Right ventricle myocardium inferior (tissue), 1 donor: Measurements from ENCODE around the gene GATA3. TPM values are rescaled to one million over a fixed set of nuclear protein-coding genes. Genes with fewer than 3 reads are reported as not detected.

Experiments
- ATAC-seq: fragments of 200-7000 bp; cut with Tn5 transposase; one replicate; pipeline ENCODE4 v1.9.1; 2020; ENCODE audit warnings: mild to moderate bottlenecking, moderate library complexity
- DNase-seq: peaks from one replicate; pipeline ENCODE4 v3.0.0; 2021; ENCODE audit errors: missing footprints
- intact Hi-C: fragments of 100-400 bp; cut with DNase I; formaldehyde crosslinking; loops from one replicate; pipeline ENCODE4 v1.11.0; 2022
- total RNA-seq: library from RNA; stranded (reverse); fragmentation: NEBNext Ultra II Directional; extraction: Animal tissue kit (Norgen Biotek cat#: 25700); gene quantifications from one replicate; pipeline ENCODE4 v1.2.1, GENCODE V29; 2021
- donor health status: DM: no; HTN: yes; CAD: no; lungs with severe emphysema.

Gene GATA3
- total RNA-seq, 1 donor from 2014 or later: 1.3 TPM

DNA sequence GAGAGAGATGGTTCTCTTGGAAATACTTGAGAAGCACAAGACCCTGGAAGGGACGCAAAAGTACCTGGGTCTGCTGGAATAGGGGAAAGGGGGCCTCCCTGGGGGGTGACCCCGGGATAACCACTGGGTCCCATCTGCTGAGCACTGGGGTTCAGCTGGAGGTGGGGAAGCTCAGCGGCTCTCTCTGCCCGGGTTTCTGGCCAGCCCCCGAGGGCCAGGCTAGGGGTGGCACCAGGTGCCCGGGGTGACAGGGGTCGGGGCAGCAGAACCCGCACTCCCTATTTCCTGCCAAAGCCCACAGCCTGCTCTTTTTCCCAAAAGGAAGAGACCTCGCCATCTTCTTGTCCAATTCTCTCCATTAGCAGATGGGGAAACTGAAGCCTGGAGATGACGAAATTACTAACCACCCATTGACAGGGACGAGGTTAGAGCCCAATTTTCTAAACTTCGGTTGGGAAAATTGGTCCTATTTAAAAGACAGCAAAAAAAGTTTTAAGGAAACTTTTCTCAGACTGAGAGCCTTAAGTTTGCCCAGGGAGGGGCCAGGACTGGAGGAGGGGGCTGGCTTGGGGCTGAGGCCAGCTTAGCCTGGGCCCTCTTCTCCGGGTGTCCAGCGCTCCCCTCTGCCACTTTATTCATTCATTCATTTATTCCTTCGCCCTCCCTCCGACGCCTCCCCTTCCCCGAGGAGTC lies 17.8 kb upstream of the GATA3 start:
- ATAC-seq: no peak
- intact Hi-C loops: no loop called here
- no peak for DNase-seq

DNA sequence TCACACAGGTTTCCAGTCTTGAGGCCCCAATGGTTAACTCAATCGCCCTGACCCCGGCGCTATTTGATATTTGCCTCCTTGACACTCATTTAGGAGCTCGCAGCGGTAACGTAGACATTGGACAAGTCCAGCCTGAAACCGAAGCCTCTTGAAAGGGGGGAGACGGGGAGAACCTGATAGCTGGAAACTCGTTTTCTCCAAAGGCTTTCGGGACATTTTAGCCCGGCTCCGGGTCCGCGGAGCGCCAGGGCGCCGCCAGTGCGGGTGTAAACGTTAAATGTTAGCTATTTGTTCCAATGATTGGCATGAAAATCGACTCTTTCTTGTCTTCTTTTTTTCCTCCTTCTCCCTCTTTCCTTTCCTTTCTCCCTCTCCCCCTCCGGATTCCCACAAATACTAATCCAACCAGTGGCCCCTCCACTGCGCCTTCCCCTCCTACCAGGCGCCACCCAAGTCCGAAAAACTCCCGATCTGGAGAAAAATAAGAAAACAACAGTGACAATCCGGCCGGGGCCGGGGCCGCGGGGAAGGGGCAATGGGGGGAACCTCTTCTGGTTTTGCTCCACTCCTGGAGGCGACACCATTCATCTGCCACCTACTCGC lies 17.2 kb upstream of the GATA3 start:
- intact Hi-C loops: no loop called here
- ATAC-seq (no peak), DNase-seq (no peak)

DNA sequence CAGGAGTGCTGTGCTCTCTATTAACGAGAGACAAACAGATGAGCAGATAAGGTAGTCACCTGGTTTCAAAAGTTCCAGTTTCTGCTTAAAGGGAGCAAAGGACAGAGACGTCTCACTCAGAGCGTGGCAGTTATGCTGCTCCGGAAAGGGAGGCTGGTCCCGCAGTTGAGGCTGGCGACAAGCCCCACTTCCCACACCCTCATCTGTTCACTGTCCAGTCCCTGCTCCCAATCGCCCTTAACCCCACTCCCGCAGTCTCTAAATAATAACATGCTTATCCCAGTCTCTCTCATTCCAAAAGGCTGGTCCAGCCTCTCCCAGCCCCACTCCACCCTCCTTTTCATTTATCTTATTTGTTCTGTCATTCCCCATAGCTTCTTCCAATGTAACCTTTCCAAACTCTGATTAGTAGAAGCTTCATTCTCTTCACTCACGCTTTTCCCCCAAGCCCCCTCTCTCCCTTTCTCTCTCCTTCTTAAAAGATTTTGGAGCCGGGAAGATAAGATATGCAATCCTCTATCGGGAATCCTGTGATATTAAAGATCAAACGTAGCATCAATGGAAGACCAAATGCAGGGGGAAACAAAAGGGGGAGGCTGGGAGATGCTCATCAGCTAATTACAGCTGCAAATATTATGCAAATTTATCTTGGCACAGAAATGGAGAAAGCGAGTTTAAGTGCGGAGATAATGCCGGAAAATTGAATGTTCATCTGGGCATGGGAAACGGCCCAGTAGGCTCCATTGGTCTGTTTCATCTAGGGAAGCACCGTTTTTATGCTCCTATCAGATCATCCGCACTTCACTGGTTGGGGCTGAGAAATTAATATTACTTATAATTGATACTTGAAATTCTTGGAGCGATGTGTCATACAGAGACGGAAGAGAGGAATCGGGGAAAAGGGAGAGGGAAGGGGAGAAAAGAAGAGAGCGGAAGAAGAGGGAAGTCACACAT lies 16.3 kb upstream of the GATA3 start:
- intact Hi-C loops: no loop called here
- DNase-seq (no peak), ATAC-seq (no peak)

DNA sequence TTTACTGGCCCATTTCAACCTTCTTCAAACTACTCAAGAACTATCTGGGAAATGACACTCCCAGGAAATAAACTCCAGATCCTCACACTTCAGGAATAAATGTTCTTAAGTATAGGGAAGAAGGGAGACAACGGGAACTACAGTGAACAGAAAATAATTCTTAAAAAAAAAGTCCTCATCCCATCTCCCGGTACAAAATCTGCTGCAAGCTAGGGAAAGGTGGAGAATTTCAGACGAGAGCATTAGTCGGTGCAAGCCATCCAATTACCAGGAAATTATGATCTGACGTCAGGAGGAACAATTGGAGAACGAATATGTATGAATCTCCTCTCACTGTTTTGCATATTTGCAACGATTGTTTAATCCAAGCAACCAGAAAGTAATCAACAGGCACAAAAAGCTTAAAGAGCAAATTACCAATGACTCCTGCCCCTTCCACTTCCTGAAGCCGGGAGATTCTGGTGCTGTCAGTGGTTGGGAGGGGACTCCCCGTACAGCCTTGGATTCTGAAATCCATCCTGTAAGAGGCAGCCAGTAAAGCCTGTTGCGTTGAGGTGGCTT lies 15.1 kb upstream of the GATA3 start:
- DNase-seq (no peak), ATAC-seq (no peak)
- intact Hi-C loops: no loop called here

DNA sequence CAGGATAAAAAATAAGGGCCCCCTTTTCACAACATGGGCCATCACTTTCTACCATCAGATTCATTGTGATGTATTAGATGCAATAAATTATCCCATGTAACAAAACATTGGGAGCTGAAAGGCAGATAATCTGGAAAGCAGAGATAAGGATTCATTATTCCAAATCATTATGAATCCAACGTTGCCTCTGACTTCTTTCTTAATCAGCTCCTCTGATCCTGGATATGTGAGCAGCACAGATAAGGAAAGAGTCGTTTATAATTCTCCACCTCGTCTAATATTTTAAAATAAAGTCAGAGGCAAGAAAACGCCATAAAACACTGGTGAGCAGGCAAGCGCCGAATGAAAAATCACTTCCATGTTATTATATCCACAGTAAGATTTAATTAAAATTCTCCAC lies 13.8 kb upstream of the GATA3 start:
- intact Hi-C loops: no loop called here
- ATAC-seq: no peak
- DNase-seq: no peak

DNA sequence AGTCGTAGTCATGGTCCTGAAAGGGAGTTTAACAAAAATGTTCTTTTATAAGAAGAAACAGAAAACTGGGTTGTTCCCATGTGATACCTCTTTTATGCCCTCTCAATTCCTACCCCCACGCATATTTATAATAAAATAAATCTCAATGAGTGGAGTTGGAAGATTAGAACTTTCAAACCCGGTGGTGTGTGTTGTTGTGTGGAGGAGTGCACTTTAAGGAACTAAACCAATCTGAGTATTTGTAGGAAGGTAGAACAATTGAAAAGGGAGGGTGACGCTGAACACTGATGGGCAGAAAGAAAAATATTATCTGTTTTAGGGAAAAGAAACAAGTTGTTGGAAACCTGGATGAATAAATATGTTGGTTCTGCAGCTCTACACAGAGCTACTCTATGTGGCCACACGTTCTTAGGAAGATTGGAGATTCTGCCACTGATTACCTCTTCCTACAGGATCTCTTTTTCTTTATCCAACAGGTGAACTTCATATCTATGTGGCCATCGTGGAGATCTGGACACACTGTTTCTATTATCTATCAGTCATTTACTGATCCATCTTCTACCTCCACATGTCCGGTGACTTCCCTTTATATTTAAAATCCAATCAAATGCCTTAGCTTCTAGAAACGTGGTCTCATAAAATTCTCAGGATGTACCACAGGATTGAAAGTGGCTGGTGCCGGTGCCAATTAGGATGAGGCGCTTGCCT lies 13.1 kb upstream of the GATA3 start:
- intact Hi-C loops: no loop called here
- no peak for DNase-seq
- no peak for ATAC-seq

DNA sequence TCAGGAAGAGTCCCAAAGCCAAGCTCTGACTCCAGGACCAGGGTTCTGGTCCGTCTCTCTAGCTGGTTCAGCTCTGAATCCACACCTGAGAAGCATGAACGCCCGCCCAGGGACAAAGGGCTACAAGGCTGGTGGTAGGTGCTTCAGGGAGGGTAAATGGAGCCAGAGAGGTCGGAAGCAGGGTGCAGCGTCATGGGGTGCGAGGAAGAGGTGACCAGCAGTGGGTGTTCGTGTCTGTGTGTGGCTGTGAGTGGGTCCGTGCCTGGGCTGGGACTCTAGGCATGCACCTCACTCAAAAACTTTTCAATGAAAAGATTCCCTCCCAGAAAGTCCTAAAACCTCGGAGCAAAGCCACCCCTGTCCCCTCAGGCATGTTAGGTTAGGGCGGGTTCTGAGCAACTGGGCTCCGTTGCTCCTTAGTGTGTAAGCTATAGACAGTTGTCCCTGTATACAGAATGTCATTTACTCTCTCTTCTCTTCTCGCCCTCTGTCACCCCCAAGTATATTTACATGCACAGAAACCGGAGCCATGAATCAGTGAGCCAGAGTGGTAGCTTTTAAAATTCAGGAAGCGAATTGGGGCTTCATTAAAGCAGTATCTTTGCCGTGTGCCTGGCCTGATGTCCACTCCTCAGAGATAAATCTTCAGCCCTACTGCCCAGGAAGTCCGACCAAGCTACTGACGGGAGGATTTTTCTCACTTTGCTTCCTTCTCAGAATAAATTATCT lies 12.3 kb upstream of the GATA3 start:
- ATAC-seq (no peak), DNase-seq (no peak)
- intact Hi-C loops: no loop called here

DNA sequence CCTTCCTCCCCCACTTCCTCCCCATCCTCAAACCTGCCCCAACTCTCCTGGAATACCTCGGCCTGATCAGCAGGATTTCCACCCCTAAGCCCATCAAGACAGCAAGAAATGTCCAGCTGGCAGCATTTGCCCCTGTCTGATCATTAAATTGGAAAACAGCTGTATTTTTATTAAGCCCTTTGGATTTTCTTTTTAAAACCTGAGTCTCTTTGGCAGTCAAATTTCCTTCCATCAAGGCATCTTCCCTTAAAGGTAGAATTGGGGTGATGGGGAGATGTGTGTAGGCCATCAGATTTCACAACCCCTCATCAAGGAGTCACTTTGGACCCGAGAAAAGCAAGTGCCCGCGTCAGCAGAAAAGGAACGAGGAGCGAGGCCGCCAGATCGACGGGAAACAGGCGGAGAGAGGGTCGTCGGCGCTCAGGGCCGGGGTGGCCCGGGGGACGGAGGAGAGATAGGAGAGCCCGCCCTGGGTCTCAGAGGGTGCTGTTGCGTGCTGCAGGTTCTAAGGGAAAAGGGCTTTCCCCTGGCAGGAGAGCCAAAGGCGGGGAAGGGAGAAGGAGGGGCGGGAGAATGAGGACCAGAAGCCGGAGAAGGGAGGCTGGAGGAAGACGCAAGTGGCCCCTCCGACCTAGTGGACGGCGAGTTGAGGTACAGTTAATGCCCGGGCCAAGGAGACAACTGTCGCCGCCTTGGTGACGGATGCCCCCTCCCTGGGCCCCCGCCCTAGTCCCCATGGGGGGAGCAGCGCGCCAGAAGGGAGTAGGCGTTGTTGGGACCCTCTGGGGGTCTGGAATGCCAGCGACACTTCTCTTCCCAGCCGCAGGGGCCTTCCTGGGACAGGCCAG lies 11.5 kb upstream of the GATA3 start:
- DNase-seq: no peak
- intact Hi-C loops: no loop called here
- no peak for ATAC-seq

DNA sequence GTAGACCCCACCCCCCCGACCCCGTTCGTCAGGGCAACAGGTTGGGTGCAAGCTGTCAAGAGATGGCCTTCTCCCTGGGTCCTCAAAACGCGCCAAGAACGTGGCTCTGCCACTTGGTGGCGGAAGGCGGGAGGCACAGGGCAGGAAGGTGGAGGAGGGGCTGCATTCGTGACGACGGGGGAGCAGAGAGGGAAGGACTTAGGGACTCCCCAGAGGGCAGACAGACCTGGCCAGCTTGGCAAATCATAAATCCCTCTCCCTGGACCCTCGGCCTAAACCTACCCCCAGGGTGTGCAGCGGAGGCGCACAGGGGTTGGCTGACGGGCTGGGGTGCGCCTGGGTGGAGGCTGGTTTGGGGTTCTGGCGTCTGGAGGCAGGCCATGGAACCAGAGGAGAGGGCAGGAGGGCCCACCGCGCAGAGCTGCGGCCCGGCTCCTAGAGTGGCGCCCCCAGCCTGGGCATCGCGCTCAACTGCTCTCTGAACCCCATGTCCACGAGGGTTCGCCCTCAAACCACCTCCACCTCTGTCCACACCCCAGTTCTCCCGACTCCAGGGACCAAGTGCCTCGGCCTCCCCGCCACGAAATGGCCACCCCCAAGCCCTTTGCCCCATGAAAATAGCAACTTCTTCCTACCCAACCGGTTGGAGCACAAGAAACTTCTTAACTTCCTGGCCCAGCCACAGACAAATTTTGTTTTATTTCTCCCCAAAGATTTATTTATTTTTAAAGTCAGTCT lies 10.8 kb upstream of the GATA3 start:
- ATAC-seq: no peak
- intact Hi-C loops: no loop called here
- no peak for DNase-seq

DNA sequence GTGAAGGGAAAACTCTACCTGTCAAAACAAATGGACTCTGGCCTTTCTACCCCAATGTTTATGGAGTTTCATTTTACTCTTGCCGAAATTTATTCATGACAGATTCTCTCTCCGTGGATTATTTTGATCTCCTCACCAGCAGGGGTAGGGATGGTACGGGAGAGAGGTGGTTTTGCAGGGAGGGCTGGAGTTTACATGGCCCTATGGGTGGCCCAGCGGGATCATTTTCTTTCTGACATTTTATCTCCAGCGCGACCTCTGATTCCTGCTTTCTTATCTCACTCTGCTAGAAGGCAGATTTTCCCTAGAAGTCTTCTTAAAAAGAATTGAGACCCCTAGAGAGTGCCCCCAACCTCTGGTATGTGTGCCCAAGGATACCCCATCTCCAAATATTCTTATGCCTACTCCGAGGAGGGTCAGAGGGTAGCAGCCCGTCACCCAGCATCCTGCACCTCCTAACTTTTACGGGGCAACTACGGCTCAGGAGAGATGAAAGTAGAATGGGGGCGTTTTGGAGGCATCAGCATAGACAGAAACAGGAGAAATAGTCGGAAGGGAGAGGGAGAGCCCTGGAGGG lies 10.1 kb upstream of the GATA3 start:
- intact Hi-C loops: no loop called here
- DNase-seq (no peak), ATAC-seq (no peak)

DNA sequence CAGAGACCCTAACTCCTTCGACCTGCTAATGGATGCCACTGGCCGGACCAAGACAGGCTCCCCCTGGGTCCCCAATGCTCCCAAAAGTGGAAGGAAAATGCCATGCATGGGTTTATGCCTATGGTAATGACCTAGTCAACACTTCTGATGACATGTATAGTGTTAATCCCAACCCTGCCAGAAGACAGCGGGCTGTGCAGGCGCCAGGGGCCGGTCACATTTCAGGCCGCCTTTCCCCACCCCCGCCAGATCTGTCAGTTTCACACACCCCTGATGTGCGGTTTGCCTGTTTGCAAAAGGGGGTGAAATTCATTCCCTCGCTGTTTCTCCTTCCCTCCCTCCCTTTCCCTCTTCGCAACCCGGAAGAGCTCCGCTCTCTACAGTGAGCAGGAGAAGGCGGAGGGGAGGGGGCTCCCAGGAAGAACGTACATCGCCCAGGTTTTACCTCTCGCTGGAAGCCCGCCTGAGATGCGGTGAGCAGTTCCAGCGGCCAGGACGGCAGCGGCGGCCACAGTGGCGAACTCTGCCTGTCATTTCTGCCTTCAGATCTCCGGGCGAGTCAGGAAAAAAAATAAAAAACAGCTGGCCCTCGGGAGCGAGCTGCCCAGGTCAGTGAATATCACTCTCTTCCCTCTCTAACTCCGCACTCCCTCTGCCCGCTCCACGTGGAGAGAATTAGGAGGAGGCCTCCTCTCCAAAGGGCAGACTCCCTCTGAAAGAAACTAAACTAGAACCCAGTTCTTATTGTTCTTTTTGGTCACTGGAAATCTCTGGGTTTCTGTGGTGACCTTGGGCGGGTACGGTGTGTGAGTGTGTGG lies 9.4 kb upstream of the GATA3 start:
- intact Hi-C loops: no loop called here
- DNase-seq: no peak
- peak; percentile 10 for ATAC-seq

DNA sequence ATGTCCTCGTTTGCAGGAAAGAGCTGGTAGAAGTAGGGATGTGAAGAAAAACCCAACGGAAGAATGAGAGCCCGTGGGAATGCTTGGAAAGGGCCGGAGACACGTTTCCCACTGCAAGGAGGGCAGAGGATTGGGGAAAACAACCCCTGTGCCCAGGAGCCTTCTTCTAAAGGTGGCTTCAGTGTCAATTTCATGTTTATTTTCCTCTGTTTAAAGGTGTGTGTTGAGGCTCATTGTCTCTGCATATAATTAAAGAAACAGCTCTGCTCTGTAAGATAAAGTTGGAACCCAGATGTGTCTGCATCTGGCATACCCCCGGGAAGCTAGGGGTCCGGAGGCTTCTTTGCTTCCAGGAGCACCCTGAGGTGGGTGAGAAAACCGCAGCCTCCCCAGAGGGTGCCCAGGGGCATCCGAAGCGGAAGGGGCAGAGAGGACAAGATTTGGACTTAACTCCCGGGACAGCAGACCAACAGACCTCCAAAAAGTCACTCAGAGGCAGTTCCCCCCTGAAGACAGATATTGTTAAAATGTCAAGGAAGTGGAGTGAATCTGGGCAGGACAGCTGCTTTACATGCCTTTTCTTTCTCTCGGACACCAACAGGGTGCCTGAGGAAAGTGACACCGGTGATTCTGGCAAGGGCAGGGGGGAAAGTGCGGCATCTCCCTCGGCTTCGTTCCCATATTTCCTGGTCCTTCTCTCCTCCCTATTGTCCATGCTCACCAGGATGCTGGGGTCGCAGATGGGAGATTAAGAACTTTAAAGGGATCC lies 8.6 kb upstream of the GATA3 start:
- no peak for DNase-seq
- ATAC-seq: no peak
- intact Hi-C loops: no loop called here

DNA sequence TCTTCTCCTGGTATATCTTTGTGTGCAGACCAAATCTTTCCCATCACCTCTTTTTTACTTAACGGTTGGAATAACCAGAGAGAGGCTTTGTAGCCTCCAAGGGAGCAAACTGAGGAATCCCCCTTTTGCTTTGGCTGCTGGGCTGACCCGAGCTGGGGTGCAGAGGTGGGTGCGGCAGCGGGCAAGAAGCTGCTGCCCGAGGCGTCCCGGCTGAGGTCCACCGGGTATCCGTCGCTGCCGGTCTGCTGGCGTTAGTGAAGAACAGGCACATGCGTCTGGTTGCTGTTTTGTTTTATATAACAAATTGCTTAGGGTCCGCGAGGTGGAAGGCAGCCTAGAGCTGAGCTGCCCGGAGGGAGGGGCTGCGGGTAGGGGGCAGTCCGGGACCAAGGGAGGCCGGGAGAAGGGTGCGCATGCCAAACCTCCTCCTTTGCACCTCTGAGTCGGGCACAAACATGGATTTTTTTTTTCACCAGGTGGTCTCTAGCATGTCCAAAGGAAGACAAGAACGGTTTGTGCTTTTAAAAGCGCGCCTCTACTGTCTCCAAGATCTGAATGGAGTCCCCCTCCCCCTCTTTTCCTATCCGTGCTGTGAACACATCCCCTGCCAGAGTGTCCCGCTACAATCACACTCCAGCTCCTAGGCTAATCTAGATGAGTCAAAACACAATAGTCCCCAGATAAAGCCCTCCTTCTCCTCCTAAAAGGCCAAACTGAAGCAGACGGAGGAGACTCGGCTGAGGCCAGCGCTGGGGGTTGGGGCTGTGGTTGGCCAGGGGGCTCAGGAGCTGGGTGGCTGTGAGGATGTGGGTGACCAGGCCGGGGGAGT lies 6.8 kb upstream of the GATA3 start:
- intact Hi-C loops: no loop called here
- DNase-seq (no peak), ATAC-seq (no peak)
